ENCODE measurements around the gene C3orf33.
"Not testable (repeated sequence)": the region's sequence is repeated elsewhere in the genome, so short reads cannot be mapped to it uniquely, and the experiment has no call there.

C3orf33 gene

GRCh38 chr3:155805802-155806618, at the start of gene C3orf33:
Gene C3orf33 (minus strand): TSS chr3:155806278. CDS start chr3:155806252, 26 bp downstream.
- DNase-seq: peak in 52 of 56 donors; percentile 13 to 86 (median 64)

- DNase-seq: peak; percentile 73 to 100 (median 99)
These were observed 48.3 kb upstream of the C3orf33 start, which contains the start of gene SLC33A1 for GRCh38 chr3:155854141-155854940. Gene SLC33A1 (minus strand): TSS chr3:155854427. CDS start chr3:155853997, 430 bp downstream.

GRCh38 chr3:155853214-155854140, 47.4 kb upstream of the C3orf33 start:
- DNase-seq: peak in 13 of 56 donors; percentile 28 to 72 (median 52)

GRCh38 chr3:155852341-155852740, 46.3 kb upstream of the C3orf33 start:
- DNase-seq: no peak

GRCh38 chr3:155849404-155849803, 43.3 kb upstream of the C3orf33 start:
- DNase-seq: not testable (repeated sequence)

- no peak for DNase-seq
These were observed 41.9 kb upstream of the C3orf33 start for GRCh38 chr3:155847993-155848392.

GRCh38 chr3:155846119-155846518, 40.0 kb upstream of the C3orf33 start:
- no peak for DNase-seq

- DNase-seq: no peak
These were observed 37.5 kb upstream of the C3orf33 start for GRCh38 chr3:155843569-155843968.

GRCh38 chr3:155835341-155836071, 29.4 kb upstream of the C3orf33 start:
- DNase-seq: no peak

- not testable (repeated sequence) for DNase-seq
These were observed 22.5 kb upstream of the C3orf33 start for GRCh38 chr3:155828490-155829098.

GRCh38 chr3:155815030-155815545, 9.0 kb upstream of the C3orf33 start:
- no peak for DNase-seq

GRCh38 chr3:155813224-155813623, 7.1 kb upstream of the C3orf33 start:
- not testable (repeated sequence) for DNase-seq

GRCh38 chr3:155809181-155809580, 3.1 kb upstream of the C3orf33 start:
- DNase-seq: no peak

- DNase-seq: no peak
These were observed 1.7 kb upstream of the C3orf33 start for GRCh38 chr3:155807823-155808222.

GRCh38 chr3:155805204-155805801, 775 bp downstream of the C3orf33 start:
- DNase-seq: peak in 5 of 56 donors; percentile 28 to 42 (median 37)

- no peak for DNase-seq
These were observed 1.8 kb downstream of the C3orf33 start for GRCh38 chr3:155804323-155804722.

- no peak for DNase-seq
These were observed 13.5 kb downstream of the C3orf33 start for GRCh38 chr3:155792532-155792931.

- no peak for DNase-seq
These were observed 14.9 kb downstream of the C3orf33 start for GRCh38 chr3:155791190-155791589.

GRCh38 chr3:155790272-155790925, 15.7 kb downstream of the C3orf33 start:
- DNase-seq: no peak

Measured in amygdala (tissue), 56 donors.